ENCODE results near the gene MPP2.

- no peak for TF ChIP-seq CTCF (IDR thresholded peaks at IDR 0.05)
- no peak for TF ChIP-seq POLR2A (IDR thresholded peaks at IDR 0.05)
- no peak for TF ChIP-seq EP300 (IDR thresholded peaks at IDR 0.05)
These were observed 39.4 kb upstream of the MPP2 start for GRCh38 chr17:43946781-43947180.
